Endothelial cell (in vitro differentiated cells): ENCODE results near the gene IL24. TPM values are rescaled to one million over a fixed set of nuclear protein-coding genes. Genes with fewer than 3 reads are reported as not detected.

Experiments used
- DNase-seq: peaks from one replicate; pipeline ENCODE4 v3.0.0; 2021; ENCODE audit warnings: low spot score
- H3K27ac Mint-ChIP-seq: one replicate; pipeline ENCODE4 v1.8.0; 2021; ENCODE audit warnings: mixed read lengths, inconsistent platforms; ENCODE audit not compliant: unreplicated experiment
- H3K27me3 Mint-ChIP-seq: one replicate; pipeline ENCODE4 v1.8.0; 2021; ENCODE audit warnings: mild to moderate bottlenecking, moderate library complexity, mixed read lengths, inconsistent platforms; ENCODE audit not compliant: unreplicated experiment
- H3K36me3 Mint-ChIP-seq: one replicate; pipeline ENCODE4 v1.8.0; 2021; ENCODE audit warnings: mild to moderate bottlenecking, low read depth, mixed read lengths, inconsistent platforms; ENCODE audit not compliant: unreplicated experiment
- H3K4me1 Mint-ChIP-seq: one replicate; pipeline ENCODE4 v1.8.0; 2021; ENCODE audit warnings: mild to moderate bottlenecking, mixed read lengths, inconsistent platforms; ENCODE audit not compliant: unreplicated experiment
- H3K4me3 Mint-ChIP-seq: one replicate; pipeline ENCODE4 v1.8.0; 2021; ENCODE audit warnings: mild to moderate bottlenecking, mixed read lengths, inconsistent platforms; ENCODE audit not compliant: unreplicated experiment
- H3K9me3 Mint-ChIP-seq: one replicate; pipeline ENCODE4 v1.8.0; 2021; ENCODE audit warnings: mixed read lengths, inconsistent platforms; ENCODE audit not compliant: unreplicated experiment
- CTCF ChIP-seq: fragments of 200-600 bp; sonication (generic); IDR thresholded peaks from one replicate; pipeline ENCODE4 v1.5.0; 2021; ENCODE audit warnings: antibody characterized with exemption; ENCODE audit not compliant: unreplicated experiment
- total RNA-seq: library from RNA; stranded (reverse); fragmentation: NEBNext Ultra II Directional; extraction: Animal tissue kit (Norgen Biotek cat#: 25700); gene quantifications from one replicate; pipeline ENCODE4 v1.2.1, GENCODE V29; 2021; ENCODE audit not compliant: unreplicated experiment

Gene IL24
- total RNA-seq, 1 donor from 2014 or later, result not detected

GRCh38 chr1:206868264-206868663, 29.0 kb upstream of the IL24 start:
- peaks cover 2% of the 10 kb centered on the region for H3K27me3 Mint-ChIP-seq
- peaks cover 3% of the 10 kb centered on the region for H3K36me3 Mint-ChIP-seq
- no peaks in the 10 kb centered on the region for H3K9me3 Mint-ChIP-seq
- no peak for DNase-seq
- H3K4me1 Mint-ChIP-seq, result no peaks in the 10 kb centered on the region
- H3K27ac Mint-ChIP-seq, result no peak overlapping the region
- H3K4me3 Mint-ChIP-seq, result no peak overlapping the region
- no peak for TF ChIP-seq CTCF

- H3K9me3 Mint-ChIP-seq, result peaks cover 4% of the 10 kb centered on the region
- H3K4me3 Mint-ChIP-seq, result no peak overlapping the region
- peak overlapping the region; percentile 41 for H3K27ac Mint-ChIP-seq
- no peaks in the 10 kb centered on the region for H3K4me1 Mint-ChIP-seq
- no peak for TF ChIP-seq CTCF
- DNase-seq, result no peak
- H3K27me3 Mint-ChIP-seq, result peaks cover 2% of the 10 kb centered on the region
- H3K36me3 Mint-ChIP-seq, result peaks cover 3% of the 10 kb centered on the region
These were observed 25.1 kb upstream of the IL24 start for GRCh38 chr1:206872139-206872538.

DNA sequence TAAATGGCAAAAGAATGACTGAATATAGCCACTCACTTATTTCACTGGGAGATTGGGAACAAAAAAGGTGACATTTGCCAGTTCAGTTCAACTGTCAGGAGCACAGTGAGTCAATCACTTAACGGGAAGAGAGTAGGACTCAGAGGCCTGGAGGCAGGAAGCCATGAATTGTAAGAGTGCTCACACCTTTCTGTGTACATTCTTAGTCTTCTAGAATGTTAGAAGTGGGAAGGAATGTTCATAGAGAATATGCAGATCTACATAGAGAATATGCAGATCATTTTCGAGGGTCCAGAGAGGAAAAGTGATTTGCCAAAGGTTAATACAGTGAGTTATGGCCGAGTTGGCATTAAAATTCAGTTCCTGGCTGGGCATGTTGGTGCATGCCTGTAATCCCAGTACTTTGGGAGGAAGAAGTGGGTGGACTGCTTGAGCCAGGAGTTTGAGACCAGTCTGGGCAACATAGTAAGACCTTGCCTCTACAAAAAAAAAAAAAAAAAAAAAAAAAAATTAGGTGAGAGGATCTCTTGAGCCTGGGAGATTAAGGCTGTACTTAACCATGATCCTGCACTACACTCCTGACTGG, 23.5 kb upstream of the IL24 start:
- Mint-ChIP-seq H3K4me3 (no peak overlapping the region), H3K27me3 (no peaks in the 10 kb centered on the region), H3K36me3 (peaks cover 6% of the 10 kb centered on the region), H3K27ac (no peak overlapping the region), H3K4me1 (no peaks in the 10 kb centered on the region), H3K9me3 (peaks cover 4% of the 10 kb centered on the region)
- TF ChIP-seq CTCF, result no peak
- no peak for DNase-seq

- Mint-ChIP-seq H3K27ac (no peak overlapping the region), H3K4me3 (no peak overlapping the region), H3K4me1 (no peaks in the 10 kb centered on the region), H3K36me3 (peaks cover 6% of the 10 kb centered on the region), H3K9me3 (peaks cover 4% of the 10 kb centered on the region), H3K27me3 (no peaks in the 10 kb centered on the region)
- DNase-seq, result no peak
- TF ChIP-seq CTCF, result no peak
These were observed 21.4 kb upstream of the IL24 start for GRCh38 chr1:206875752-206876377.

DNA sequence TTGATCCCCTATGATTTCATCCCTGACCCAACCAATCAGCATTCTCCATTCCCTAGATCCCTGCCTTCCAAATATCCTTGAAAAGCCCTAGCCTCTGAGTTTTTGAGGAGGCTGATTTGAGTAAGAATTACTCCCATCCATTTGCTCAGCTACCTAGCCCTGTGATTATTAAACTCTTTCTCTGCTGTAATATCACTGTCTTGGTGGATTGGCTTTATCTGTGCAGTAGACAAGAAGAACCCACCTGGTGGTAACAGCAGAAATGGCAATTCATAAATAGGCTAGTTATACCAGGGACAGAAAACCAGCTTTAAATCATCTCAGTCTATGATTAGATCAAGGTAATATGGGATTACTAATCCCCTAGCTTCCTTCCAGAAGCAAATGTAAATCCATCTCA, 18.8 kb upstream of the IL24 start:
- Mint-ChIP-seq H3K27ac (no peak overlapping the region), H3K27me3 (no peaks in the 10 kb centered on the region), H3K4me1 (no peaks in the 10 kb centered on the region), H3K4me3 (no peak overlapping the region), H3K9me3 (peaks cover 4% of the 10 kb centered on the region), H3K36me3 (peaks cover 3% of the 10 kb centered on the region)
- TF ChIP-seq CTCF, result peak; percentile 29
- DNase-seq, result no peak
